Effector CD4-positive, alpha-beta T cell (primary cell): ENCODE results near the gene TNNC1.

Source experiments
- DNase-seq: peaks from one replicate; pipeline ENCODE4 v3.0.0-alpha.2; 2020

The TNNC1 gene

DNA sequence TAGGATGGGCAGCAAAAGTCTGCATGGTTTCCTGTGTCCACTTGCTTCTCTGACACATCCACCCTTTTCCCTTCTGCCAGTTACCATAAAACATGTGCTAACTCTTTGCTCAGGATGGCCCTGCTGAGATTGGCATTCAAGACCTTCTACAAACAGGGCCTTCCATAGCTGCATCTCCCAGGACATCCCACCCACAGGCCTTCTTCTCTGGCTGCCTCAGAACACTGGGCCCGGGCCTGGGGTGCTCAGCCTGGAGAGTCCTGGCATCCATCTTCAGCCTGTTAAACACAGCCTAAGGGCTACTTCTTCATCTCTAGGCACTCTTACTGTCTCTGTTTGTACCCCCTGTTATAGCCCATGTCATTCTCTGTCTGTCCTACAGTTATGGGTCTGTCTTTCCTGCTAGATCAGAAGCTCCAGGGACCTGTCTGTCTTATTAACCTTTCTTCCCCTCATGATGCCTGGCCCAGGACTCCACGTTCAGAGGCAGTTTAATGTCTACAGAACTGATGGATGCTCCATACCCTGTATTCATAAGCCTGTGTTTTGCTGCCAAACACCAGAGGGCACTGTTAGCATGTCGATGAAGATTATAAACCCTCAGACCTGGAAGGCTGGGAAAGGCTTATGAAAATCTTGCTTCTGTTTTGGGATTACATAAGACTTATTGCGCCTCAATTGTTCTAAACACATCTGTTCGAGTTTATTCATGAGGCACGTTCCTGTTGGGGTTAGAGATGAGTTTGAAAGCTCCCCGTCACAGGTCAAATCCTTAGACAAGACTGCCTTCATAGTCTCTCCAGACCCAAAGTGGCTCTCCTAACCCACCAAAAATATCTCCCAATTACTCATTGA is 25.5 kb downstream of the TNNC1 start:
- DNase-seq: no peak

- DNase-seq: no peak
These were observed 30.7 kb downstream of the TNNC1 start for GRCh38 chr3:52423173-52423572.

DNA sequence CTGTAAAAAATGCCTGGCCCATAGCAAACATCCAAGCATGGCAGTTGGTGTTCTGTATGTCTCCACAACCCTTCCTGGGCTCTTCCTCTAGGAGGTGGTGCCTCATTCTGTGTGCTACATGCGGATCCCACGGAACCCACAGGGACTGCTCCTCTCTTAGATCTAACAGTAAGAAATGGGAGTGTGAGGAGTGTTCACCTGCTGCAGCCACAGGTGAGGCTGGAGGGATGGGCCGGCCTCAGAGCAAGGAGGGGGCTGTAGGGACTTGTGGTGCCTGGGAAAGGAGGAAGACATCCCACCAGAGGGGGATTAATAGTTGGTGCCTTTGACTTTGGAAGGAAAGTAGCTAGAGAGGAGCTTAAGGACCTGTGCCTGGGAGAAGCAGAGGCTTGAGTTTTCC is 31.2 kb downstream of the TNNC1 start:
- no peak for DNase-seq

- no peak for DNase-seq
These were observed 33.5 kb downstream of the TNNC1 start for GRCh38 chr3:52420388-52420787.

- no peak for DNase-seq
These were observed 38.0 kb downstream of the TNNC1 start for GRCh38 chr3:52415800-52416199.

DNA sequence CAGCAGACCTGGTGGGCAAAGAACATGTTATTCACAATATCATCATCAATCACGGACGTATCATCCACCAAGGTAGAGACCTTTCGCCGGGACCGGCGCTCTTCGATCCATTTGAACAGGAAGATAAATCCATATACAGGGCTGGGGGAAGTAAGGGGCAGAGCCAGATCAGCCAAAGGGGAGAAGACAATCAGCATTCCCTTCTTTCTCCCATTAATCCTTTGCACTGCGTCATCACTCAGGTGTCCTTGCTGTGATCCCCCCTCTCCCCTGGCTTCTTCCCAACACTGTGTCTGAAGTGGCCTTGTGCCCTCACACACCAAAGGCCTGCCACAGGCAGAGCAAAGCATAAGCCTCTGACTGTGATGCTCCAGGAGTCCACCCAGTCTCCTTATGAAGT is 45.4 kb downstream of the TNNC1 start:
- DNase-seq: no peak

DNA sequence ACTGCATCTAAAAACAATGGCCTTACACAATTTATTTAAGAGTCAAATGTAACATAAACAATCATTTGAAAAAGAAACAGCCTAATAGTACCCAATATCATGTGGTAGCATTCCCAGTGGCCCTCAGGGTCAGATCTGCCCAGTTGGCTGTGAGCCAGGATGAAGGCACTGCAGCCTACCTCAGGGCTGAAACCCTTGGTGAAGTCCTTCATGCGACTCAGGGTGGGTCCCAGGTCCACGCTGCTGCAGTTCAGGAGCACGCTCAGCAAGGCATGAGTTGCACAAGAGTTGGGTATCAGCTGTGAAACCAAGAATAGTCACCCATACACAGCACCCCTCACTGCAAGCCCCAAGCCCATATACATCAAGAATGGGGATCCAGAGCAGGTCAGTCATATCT is 46.1 kb downstream of the TNNC1 start:
- no peak for DNase-seq

- DNase-seq: no peak
These were observed 46.9 kb downstream of the TNNC1 start for GRCh38 chr3:52406791-52407510.

GRCh38 chr3:52406231-52406661 is 47.6 kb downstream of the TNNC1 start:
- DNase-seq: no peak

- no peak for DNase-seq
These were observed 48.2 kb downstream of the TNNC1 start for GRCh38 chr3:52405601-52406110.

DNA sequence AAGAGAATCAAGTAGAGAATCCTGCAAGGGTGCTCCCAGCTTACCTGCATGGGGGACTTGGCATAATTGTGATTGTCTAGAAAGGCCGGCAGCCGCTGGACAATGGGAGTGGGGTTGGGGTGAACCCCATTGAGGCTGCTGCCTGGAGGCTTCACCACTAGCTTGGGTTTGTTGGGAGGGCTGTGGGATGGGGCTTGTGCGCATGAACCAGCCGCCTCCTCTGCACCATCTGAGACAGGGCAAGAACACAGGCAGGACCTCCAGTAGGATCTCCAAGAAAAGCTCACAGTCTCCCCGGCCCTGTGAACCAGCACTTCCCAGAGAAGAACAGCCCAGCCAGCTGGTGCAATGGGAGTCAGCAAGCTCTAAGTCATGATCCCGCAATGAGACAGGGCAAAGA is 48.8 kb downstream of the TNNC1 start:
- no peak for DNase-seq

DNA sequence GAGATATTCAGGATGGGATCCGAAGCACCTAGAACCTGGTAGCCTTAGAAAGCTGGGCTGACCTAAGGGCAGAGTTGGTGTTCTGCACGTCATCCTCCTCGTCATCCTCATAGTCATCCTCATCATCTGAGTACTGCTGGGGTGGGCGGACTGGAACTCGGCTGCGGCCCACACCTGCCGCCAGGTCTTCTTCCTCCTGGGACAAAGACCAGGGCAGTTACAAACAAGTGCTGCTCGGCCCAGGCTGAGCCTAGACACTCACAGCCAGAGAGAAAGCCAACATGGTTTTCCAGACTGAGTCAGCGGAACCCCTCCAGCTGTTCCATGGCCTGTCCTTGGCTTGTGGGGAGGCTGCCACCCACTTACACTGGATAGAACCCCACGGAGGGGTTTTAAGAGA is 49.5 kb downstream of the TNNC1 start:
- no peak for DNase-seq

- no peak for DNase-seq
These were observed 49.9 kb downstream of the TNNC1 start for GRCh38 chr3:52403955-52404354.

- DNase-seq: no peak
These were observed 50.5 kb downstream of the TNNC1 start for GRCh38 chr3:52403271-52403841.

GRCh38 chr3:52402706-52403270 is 51.1 kb downstream of the TNNC1 start:
- no peak for DNase-seq

- no peak for DNase-seq
These were observed 51.7 kb downstream of the TNNC1 start for GRCh38 chr3:52402101-52402521.

DNA sequence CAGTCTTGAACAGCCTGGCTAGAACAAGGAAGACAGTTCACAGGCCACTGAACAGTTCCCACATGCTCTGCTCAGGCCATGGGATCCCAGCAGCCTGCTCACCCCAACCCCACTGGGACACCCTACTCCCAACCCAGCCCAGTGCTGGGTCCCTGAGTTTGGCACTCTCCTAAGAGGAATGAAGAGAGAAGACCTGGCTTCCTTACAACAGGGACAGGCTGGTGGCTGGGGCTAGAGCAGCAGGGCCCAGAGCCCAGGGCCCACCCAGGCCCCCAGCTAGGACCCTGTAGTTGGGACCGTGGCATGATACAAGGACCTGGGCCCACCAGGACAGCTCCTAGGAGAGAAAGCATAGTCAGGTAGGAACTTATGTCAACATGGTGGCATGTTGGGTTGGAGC is 52.3 kb downstream of the TNNC1 start:
- DNase-seq: no peak
